Mammary epithelial cell (primary cell): Measurements from ENCODE around the gene TMEM9.

Experiments used
- CTCF ChIP-seq, 2 donors: IDR thresholded peaks in 1 of 2; conservative IDR thresholded peaks in 1 of 2; 2 replicates each; pipeline ENCODE4 v1.5.1; 2011 to 2012; ENCODE audit warnings: inconsistent platforms in 2 of 2, low read length in 2 of 2, mild to moderate bottlenecking in 2 of 2, control low read depth in 1 of 2, low read depth in 1 of 2; ENCODE audit not compliant: insufficient read depth in 1 of 2; ENCODE audit errors: extremely low read depth in 1 of 2
- EZH2 ChIP-seq: IDR thresholded peaks from 2 replicates; pipeline ENCODE4 v1.6.1; 2012; ENCODE audit warnings: low read length, inconsistent platforms, borderline replicate concordance

- TF ChIP-seq CTCF (conservative IDR thresholded peaks at IDR 0.05 in 1 of 2, IDR thresholded peaks at IDR 0.05 in 1 of 2; ENCODE audit: extremely low read depth in 1 of 2, insufficient read depth in 1 of 2, low read depth in 1 of 2, low read length in 2 of 2) (no peak), EZH2 (no peak)
These were observed 26.4 kb downstream of the TMEM9 start for GRCh38 chr1:201127755-201128455.
